ENCODE data around the gene ABLIM1.

The ABLIM1 gene

DNA sequence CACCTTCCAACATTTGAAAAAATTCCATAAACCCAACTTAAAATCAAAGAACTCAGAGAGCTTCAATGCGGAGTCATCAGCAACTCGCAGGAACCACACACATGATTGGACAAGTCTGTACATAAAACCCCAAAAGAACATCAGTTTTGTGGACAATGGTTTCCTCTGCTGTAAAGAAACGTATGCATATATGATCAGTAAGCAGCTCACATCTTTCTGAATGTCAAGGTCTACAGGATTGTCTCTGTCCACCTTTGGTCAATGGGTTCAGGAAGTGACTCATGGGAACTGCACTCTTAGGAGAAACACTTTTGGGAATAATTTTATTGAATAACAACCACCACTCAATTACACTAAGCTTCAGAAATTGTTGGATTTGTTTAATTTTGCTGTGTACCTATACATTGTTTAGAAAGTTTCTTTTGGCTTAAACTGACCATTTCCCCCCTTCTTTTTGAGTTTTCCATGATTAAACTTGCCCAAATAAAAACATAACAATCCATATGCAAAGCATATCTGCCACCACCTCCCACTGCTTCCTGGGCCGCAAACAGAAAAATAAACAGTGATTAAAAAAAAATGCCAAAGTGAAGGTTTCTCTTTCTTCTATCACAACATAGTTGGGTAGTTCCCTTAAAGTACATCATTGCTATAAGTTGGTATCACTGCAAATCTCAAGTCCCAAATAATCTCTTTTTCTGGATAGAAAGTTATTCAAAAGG is 226.5 kb downstream of the ABLIM1 start:
- TF ChIP-seq, protein P1, sequence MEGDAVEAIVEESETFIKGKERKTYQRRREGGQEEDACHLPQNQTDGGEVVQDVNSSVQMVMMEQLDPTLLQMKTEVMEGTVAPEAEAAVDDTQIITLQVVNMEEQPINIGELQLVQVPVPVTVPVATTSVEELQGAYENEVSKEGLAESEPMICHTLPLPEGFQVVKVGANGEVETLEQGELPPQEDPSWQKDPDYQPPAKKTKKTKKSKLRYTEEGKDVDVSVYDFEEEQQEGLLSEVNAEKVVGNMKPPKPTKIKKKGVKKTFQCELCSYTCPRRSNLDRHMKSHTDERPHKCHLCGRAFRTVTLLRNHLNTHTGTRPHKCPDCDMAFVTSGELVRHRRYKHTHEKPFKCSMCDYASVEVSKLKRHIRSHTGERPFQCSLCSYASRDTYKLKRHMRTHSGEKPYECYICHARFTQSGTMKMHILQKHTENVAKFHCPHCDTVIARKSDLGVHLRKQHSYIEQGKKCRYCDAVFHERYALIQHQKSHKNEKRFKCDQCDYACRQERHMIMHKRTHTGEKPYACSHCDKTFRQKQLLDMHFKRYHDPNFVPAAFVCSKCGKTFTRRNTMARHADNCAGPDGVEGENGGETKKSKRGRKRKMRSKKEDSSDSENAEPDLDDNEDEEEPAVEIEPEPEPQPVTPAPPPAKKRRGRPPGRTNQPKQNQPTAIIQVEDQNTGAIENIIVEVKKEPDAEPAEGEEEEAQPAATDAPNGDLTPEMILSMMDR (IDR thresholded peaks at IDR 0.05): no peak
- H3K36me3 ChIP-seq: peaks cover 0 to 16% (median 5%) of the 10 kb centered on the region in 3 donors
- H3K4me1 ChIP-seq: peaks cover 0 to 11% (median 0%) of the 10 kb centered on the region in 4 donors
- H3K9me3 ChIP-seq: no peaks in the 10 kb centered on the region
- H3K4me3 ChIP-seq: no peak overlapping the region
- H3K27me3 ChIP-seq: no peaks in the 10 kb centered on the region
- no peak overlapping the region for H3K27ac ChIP-seq
- no peak for DNase-seq
- intact Hi-C loops (cut with DNase I; ENCODE audit: low total_unique reads): no loop called here

DNA sequence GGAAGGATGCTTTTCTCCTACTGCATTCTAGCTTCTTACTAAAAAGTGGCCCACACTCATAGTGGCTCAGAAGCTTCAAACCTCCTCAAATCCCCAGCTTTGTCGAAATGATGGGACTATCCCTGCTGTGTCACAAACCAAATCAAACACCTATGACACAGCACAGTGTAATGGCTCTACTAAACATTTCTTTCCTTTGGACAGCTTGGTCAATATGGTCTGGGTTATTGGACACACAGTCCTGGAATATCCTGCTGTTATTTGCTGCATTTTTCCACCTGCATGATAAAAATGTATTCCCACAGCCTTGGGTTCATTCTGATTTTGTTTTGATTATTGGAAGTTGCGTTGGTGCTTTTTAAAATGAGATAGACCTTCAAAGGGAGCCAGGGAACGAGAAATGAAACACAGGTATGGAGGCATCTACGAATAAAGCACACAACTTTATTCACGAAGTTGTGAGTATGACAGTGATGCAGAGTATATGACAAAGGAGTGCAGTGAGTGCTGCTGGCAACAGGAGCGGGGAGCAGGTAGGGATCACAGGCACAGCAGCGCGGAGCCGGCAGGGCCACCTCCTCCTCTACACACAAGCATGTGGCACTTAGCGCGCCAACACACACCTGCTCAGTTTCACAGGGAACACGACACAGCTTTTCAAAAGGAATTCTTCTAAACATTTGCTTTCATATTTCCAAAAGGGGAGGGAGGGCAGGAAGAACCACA is 227.2 kb downstream of the ABLIM1 start:
- DNase-seq: no peak
- intact Hi-C loops (cut with DNase I; ENCODE audit: low total_unique reads): no loop called here
- H3K4me3 ChIP-seq: no peak overlapping the region
- H3K27me3 ChIP-seq: no peaks in the 10 kb centered on the region
- TF ChIP-seq, protein P1 (IDR thresholded peaks at IDR 0.05): no peak
- H3K9me3 ChIP-seq: no peaks in the 10 kb centered on the region
- no peak overlapping the region for H3K27ac ChIP-seq
- peaks cover 0 to 11% (median 0%) of the 10 kb centered on the region in 4 donors for H3K4me1 ChIP-seq
- H3K36me3 ChIP-seq: peaks cover 0 to 9% (median 5%) of the 10 kb centered on the region in 3 donors

DNA sequence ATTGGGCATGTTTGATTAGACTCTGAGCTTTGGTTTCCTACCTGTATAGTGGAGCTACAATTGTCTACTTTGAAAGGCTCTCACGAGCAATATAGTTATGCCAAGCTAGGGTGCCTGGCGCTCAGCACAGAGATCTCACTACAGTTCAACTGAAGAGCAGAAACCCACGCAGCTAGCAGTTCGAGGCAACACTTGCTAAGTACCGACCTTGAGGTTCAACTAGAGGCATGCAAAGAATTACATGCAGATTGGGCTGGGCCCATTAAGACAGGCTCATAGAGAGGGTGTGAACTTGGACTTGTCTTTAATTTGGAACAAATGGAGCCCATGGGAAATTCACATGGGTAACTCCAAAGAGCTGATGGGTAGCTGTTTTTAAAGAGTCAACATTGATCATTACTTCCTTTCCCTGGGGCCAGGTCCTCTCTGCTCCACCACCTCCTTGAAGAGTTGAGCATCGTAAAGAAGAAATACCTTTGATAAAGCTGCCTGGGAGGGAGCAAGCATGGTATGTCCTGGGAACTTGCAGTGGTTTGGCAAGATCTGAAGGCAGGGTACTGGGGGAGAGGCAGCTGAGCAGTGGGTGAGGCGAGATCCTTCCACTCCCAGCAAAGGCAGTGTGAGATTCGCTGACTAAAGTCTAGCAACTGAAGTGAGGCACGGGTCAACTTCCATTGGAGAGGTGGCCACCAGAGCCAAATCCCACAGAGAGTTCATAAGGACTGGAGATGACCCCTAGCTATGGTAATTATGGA is 228.3 kb downstream of the ABLIM1 start:
- Histone ChIP-seq H3K4me1 (peaks cover 0 to 11% (median 0%) of the 10 kb centered on the region in 4 donors), H3K27ac (no peak overlapping the region), H3K27me3 (no peaks in the 10 kb centered on the region), H3K4me3 (no peak overlapping the region), H3K36me3 (peaks cover 0 to 5% (median 0%) of the 10 kb centered on the region in 3 donors), H3K9me3 (no peaks in the 10 kb centered on the region)
- intact Hi-C loops (cut with DNase I; ENCODE audit: low total_unique reads): no loop called here
- TF ChIP-seq, protein P1 (IDR thresholded peaks at IDR 0.05): no peak
- no peak for DNase-seq

DNA sequence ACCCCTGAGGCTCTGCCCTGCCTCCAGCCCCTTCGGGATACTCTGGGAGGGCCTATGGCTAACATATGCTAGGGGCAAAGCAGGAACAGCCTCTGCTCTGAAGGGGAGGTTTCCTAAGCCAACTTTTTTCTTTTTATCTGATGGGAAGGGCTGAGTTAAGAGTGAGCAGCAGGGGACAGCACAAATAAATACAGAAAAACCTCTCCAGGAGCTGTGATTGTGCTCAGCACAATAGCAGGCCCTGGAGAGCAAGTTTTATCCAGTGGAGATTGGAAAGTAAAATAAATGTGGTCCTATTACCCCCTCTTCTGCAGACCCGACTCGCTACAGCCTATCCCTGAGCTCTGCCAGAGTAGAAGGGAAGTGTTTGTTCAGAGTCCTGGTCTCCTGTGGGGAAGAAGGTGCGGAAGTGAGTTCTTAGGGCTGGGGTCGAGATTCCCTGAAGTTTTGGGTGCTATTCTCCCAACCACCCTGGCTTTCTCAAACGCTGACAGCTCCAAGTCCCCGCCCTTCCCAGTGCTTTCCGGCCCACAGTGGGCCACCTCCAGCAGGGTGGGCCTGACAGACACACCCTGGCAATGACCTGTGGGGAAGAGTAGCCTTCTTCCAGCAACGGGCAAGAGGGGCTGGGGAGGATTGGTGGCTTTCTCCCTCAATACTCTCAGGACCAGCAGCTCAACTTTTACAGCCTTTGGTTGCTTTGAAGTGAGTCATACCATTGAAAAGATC is 230.8 kb downstream of the ABLIM1 start:
- DNase-seq: no peak
- Histone ChIP-seq H3K4me3 (no peak overlapping the region), H3K4me1 (peaks cover 0 to 11% (median 0%) of the 10 kb centered on the region in 4 donors), H3K27ac (no peak overlapping the region), H3K27me3 (no peaks in the 10 kb centered on the region), H3K9me3 (no peaks in the 10 kb centered on the region), H3K36me3 (no peaks in the 10 kb centered on the region)
- TF ChIP-seq, protein P1 (IDR thresholded peaks at IDR 0.05): peak in 1 of 2 experiments; percentile 7
- intact Hi-C loops (cut with DNase I; ENCODE audit: low total_unique reads): no loop called here

DNA sequence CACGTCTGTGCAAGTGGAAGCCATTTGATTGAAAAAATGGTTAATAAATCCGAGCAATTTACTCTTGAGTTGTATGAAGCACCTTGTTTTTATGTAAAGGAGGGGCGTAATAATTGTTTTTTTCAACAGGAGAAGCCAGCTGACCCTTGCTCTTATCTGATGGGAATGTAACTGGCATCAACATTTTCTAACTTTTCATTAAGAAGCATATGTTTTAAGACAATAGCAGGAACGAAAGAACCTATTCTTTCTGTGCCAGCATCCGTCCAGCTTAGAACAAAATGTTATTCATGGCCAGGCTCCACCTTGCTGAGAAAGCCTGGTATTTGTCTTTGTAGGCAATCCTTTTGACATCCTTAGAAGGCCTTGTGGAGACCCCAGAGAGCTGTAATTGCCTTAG is 231.6 kb downstream of the ABLIM1 start:
- Histone ChIP-seq H3K27ac (no peak overlapping the region), H3K4me3 (no peak overlapping the region), H3K36me3 (no peaks in the 10 kb centered on the region), H3K4me1 (peaks cover 0 to 11% (median 0%) of the 10 kb centered on the region in 4 donors), H3K9me3 (no peaks in the 10 kb centered on the region), H3K27me3 (no peaks in the 10 kb centered on the region)
- TF ChIP-seq, protein P1 (IDR thresholded peaks at IDR 0.05): no peak
- intact Hi-C loops (cut with DNase I; ENCODE audit: low total_unique reads): no loop called here
- DNase-seq: no peak

Data from tibial artery (tissue), 4 donors.